ENCODE results near the gene DEGS2. TPM values are rescaled to one million over a fixed set of nuclear protein-coding genes. Genes with fewer than 3 reads are reported as not detected.

DEGS2 gene
- total and polyA plus RNA-seq, 2 experiments from 2014 or later = 0.63 to 2.2 TPM

DNA sequence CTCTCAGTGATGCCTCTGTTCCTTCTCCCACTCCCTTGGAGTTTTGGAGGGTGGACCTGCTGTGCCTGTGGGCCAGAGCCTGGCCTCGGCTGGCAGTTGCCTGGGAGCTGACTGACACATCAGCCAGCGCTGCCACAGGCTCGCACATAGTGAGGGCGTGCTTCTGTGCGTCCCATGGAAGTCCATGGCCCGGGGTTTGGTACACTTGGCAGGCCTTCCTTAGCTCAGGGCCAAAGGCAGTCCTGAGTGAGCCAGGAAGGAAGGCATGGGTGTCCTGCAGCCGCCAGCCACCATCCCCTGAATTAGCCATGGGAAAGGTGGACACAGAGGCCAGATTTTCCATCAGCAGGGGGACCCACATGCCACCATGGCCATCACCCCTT, 1.1 kb upstream of the DEGS2 start (continued):
- no peak for TF ChIP-seq ZNF462 (CRISPR knock-in tag; IDR thresholded peaks at IDR 0.05)
- no peak for TF ChIP-seq EZH2phosphoT487 (IDR thresholded peaks at IDR 0.05; ENCODE audit: unreplicated experiment)
- no peak for TF ChIP-seq ZNF114 (CRISPR knock-in tag; IDR thresholded peaks at IDR 0.05)
- TF ChIP-seq JUNB (IDR thresholded peaks at IDR 0.05; ENCODE audit: unreplicated experiment) = no peak
- TF ChIP-seq NANOG (IDR thresholded peaks at IDR 0.05; ENCODE audit: borderline replicate concordance) = no peak
- TF ChIP-seq REST (IDR thresholded peaks at IDR 0.05; ENCODE audit: unreplicated experiment) = no peak
